ENCODE results near the gene CLEC2L.

GRCh38 chr7:139534966-139535651 lies 11.6 kb downstream of the CLEC2L start:
- TF ChIP-seq CTCF (IDR thresholded peaks at IDR 0.05 in 8 of 11, conservative IDR thresholded peaks at IDR 0.05 in 3 of 11) = no peak
- no peak for TF ChIP-seq POLR2A (IDR thresholded peaks at IDR 0.05)
- TF ChIP-seq POLR2AphosphoS5 (IDR thresholded peaks at IDR 0.05) = no peak
